ENCODE measurements around the gene ZKSCAN8.

Gene ZKSCAN8

DNA sequence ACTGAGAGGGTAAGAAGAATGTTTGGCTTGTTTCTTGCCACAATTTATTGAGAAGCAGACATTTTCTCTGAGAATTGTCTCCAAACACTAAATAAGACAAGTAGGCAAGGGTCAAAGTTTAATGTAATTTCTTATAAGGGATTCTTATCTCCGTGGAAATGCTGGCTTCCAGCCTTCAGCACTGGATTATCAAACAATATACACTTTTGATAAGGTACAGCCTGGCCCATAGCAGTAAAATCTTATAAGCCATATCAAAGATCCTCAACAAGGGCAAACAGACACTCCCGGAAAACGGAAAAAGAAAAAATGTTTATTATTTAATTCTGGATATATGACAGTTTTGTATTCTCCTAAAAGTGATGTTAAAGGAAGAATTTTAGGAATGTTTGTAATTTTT, 64.8 kb downstream of the ZKSCAN8 start:
- Histone ChIP-seq H3K36me3 (ENCODE audit: control insufficient read depth in 2 of 2, insufficient read depth in 2 of 2, low read length in 2 of 2) (no peaks in the 10 kb centered on the region), H3K9me3 (ENCODE audit: control insufficient read depth in 2 of 2, low read length in 2 of 2) (peaks cover 4 to 10% of the 10 kb centered on the region in 2 donors), H3K4me1 (ENCODE audit: control insufficient read depth, insufficient read depth, low read length) (peaks cover 5% of the 10 kb centered on the region), H3K27ac (ENCODE audit: low read length) (no peak overlapping the region), H3K9ac (ENCODE audit: low read length in 2 of 2) (no peak overlapping the region), H3K4me3 (ENCODE audit: low read length in 2 of 2) (no peak overlapping the region), H3K27me3 (ENCODE audit: control insufficient read depth in 1 of 2, insufficient read depth in 2 of 2, low read length in 2 of 2) (peaks cover 37 to 55% of the 10 kb centered on the region in 2 donors)

DNA sequence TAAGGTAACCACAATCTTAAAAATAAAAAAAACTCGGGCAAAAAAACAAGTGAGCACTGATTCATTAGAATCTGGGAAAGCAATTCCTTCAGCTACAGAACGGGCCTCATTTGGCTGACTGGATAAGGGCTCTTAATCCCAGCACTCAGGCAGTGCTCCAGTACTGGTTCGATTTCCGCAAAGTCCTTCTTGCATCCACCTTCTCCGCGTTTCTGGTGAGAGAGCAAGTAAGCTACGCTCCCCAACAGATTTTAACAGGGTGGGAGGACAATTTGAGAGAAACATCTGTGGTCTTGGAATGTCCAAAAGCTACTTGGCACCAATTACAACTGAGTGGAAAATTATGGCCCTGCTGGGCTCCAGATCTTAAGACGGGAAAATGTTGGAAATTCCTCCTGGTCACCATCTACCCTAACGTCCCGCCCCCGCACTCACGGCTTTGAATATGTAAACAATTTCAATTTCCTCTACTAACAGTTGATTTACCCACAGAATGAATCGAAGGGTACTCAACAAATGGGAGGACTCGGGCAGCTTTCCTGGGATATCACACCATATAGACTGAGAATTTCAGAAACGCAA, 65.3 kb downstream of the ZKSCAN8 start:
- Histone ChIP-seq H3K4me3 (ENCODE audit: low read length in 2 of 2) (peak overlapping the region in 1 of 2 donors; percentile 54), H3K27me3 (ENCODE audit: control insufficient read depth in 1 of 2, insufficient read depth in 2 of 2, low read length in 2 of 2) (peaks cover 42 to 60% of the 10 kb centered on the region in 2 donors)

DNA sequence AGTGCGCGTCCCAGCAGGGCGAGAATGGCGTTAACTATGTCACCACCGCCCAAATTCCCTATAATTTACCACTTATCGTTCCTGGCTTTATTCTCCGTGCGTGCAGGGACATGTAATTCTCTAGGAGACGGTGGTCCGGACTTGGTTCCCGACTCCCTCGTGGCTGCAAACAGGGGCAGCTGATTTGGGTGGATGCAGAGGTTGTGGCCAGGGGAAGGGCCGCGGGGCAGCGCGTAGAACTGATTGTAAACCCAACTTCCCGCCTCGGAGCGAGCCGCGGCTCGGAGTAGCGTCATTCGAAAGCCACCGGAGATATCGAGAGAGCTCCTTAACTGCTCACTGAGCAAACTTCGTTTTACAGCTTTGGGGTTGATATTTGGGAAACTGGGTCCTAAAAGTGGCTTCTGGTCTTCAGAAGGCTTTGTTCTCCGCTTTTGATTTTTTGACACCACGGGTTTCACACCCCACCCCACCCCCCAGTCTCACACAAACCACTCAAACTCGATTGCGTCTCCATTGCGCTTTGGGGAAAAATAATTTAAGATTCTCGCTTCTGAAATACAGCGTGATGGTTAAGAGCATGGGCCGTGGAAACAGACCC, 65.9 kb downstream of the ZKSCAN8 start:
- Histone ChIP-seq H3K36me3 (ENCODE audit: control insufficient read depth in 2 of 2, insufficient read depth in 2 of 2, low read length in 2 of 2) (no peaks in the 10 kb centered on the region), H3K27me3 (ENCODE audit: control insufficient read depth in 1 of 2, insufficient read depth in 2 of 2, low read length in 2 of 2) (peaks cover 48 to 66% of the 10 kb centered on the region in 2 donors), H3K4me3 (ENCODE audit: low read length in 2 of 2) (peak overlapping the region in 1 of 2 donors; percentile 54), H3K4me1 (ENCODE audit: control insufficient read depth, insufficient read depth, low read length) (peaks cover 5% of the 10 kb centered on the region), H3K9me3 (ENCODE audit: control insufficient read depth in 2 of 2, low read length in 2 of 2) (peaks cover 4 to 10% of the 10 kb centered on the region in 2 donors), H3K27ac (ENCODE audit: low read length) (no peak overlapping the region), H3K9ac (ENCODE audit: low read length in 2 of 2) (no peak overlapping the region)

More for the DNA sequence above, 65.3 kb downstream of the ZKSCAN8 start:
- Histone ChIP-seq H3K9ac (ENCODE audit: low read length in 2 of 2) (no peak overlapping the region), H3K36me3 (ENCODE audit: control insufficient read depth in 2 of 2, insufficient read depth in 2 of 2, low read length in 2 of 2) (no peaks in the 10 kb centered on the region), H3K4me1 (ENCODE audit: control insufficient read depth, insufficient read depth, low read length) (peaks cover 5% of the 10 kb centered on the region), H3K27ac (ENCODE audit: low read length) (no peak overlapping the region), H3K9me3 (ENCODE audit: control insufficient read depth in 2 of 2, low read length in 2 of 2) (peaks cover 4 to 10% of the 10 kb centered on the region in 2 donors)

DNA sequence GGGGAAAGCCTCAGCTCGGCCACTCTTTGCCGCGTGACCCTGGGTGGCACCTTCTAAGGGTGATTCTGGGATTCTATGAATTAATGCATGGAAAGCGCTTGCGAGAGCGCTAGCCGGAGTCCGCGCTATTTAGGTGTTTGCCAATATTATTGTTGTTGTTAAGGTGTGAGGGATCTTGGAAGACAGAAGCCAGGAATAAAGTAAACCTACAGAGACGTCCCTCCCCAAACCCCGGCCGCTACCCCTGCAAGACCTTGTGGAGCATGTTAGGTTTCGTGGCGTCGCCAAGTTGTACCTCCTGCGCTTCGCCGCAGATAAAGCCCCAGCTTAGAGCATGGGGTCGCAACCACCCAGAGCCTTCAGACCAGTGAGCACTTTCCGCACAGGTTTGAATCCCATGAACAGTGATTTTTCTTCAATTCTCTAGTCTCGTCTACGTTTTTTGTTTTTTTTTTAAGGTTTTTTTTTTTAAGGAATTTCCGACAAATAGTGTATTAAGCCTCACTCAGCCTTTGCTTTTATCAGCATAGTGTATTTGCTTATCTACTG, 66.5 kb downstream of the ZKSCAN8 start:
- H3K9me3 ChIP-seq (ENCODE audit: control insufficient read depth in 2 of 2, low read length in 2 of 2) = peaks cover 2 to 7% of the 10 kb centered on the region in 2 donors
- no peaks in the 10 kb centered on the region for H3K36me3 ChIP-seq (ENCODE audit: control insufficient read depth in 2 of 2, insufficient read depth in 2 of 2, low read length in 2 of 2)
- H3K27ac ChIP-seq (ENCODE audit: low read length) = no peak overlapping the region
- no peak overlapping the region for H3K9ac ChIP-seq (ENCODE audit: low read length in 2 of 2)
- peaks cover 5% of the 10 kb centered on the region for H3K4me1 ChIP-seq (ENCODE audit: control insufficient read depth, insufficient read depth, low read length)
- H3K27me3 ChIP-seq (ENCODE audit: control insufficient read depth in 1 of 2, insufficient read depth in 2 of 2, low read length in 2 of 2) = peaks cover 54 to 69% of the 10 kb centered on the region in 2 donors
- H3K4me3 ChIP-seq (ENCODE audit: low read length in 2 of 2) = peak overlapping the region in 1 of 2 donors; percentile 54

Measured in stomach smooth muscle (tissue), 2 donors.